ENCODE results near the gene ZFP3. TPM values are rescaled to one million over a fixed set of nuclear protein-coding genes. Genes with fewer than 3 reads are reported as not detected.

The ZFP3 gene
- total and polyA plus RNA-seq, 7 donors = 3.7 to 12.3 (median 7.7) TPM

GRCh38 chr17:5042157-5043022 lies 35.9 kb upstream of the ZFP3 start:
- Histone ChIP-seq H3K27ac (no peak overlapping the region), H3K4me3 (no peak overlapping the region), H3K27me3 (ENCODE audit: insufficient read depth in 3 of 3, low read length in 2 of 3) (no peaks in the 10 kb centered on the region), H3K4me1 (no peaks in the 10 kb centered on the region), H3K36me3 (ENCODE audit: insufficient read depth in 1 of 2, low read depth in 1 of 2) (no peaks in the 10 kb centered on the region), H3K9me3 (no peaks in the 10 kb centered on the region)
- ATAC-seq (no peak), DNase-seq (no peak)
- intact Hi-C loops (cut with DNase I) = no loop called here
- TF ChIP-seq, protein P1, sequence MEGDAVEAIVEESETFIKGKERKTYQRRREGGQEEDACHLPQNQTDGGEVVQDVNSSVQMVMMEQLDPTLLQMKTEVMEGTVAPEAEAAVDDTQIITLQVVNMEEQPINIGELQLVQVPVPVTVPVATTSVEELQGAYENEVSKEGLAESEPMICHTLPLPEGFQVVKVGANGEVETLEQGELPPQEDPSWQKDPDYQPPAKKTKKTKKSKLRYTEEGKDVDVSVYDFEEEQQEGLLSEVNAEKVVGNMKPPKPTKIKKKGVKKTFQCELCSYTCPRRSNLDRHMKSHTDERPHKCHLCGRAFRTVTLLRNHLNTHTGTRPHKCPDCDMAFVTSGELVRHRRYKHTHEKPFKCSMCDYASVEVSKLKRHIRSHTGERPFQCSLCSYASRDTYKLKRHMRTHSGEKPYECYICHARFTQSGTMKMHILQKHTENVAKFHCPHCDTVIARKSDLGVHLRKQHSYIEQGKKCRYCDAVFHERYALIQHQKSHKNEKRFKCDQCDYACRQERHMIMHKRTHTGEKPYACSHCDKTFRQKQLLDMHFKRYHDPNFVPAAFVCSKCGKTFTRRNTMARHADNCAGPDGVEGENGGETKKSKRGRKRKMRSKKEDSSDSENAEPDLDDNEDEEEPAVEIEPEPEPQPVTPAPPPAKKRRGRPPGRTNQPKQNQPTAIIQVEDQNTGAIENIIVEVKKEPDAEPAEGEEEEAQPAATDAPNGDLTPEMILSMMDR (IDR thresholded peaks at IDR 0.05) = no peak
- WGBS, 3 donors = 86 to 87% (median 86%) methylated on average over 15 of the region's 15 CpGs

DNA sequence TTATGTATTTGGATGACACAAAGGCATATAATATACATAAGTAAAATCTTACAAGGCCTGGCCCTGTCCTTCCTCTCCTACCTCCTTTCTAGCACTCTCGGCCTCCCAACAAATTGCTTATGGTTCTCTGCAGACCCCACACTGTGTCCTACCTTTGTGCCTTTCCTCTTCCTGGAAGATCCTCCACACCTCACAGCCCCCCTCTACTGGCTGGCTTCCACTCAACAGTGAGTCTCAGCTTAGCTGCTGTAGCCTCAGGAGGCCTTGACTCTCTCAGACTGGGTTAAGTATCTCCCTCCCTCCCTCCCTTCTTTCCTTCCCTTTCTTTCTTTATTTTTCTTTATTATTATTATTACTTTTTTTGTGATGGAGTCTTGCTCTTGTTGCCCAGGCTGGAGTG lies 34.7 kb upstream of the ZFP3 start:
- Histone ChIP-seq H3K4me3 (no peak overlapping the region), H3K27ac (no peak overlapping the region), H3K36me3 (ENCODE audit: insufficient read depth in 1 of 2, low read depth in 1 of 2) (no peaks in the 10 kb centered on the region), H3K9me3 (no peaks in the 10 kb centered on the region), H3K4me1 (no peaks in the 10 kb centered on the region), H3K27me3 (ENCODE audit: insufficient read depth in 3 of 3, low read length in 2 of 3) (no peaks in the 10 kb centered on the region)
- intact Hi-C loops (cut with DNase I) = no loop called here
- TF ChIP-seq, protein P1 (IDR thresholded peaks at IDR 0.05) = no peak
- 89 to 100% (median 98%) methylated on average over 1 of the region's 1 CpG for whole genome bisulfite sequencing, 3 donors
- no peak for DNase-seq
- no peak for ATAC-seq

GRCh38 chr17:5044630-5045029 lies 33.6 kb upstream of the ZFP3 start:
- H3K4me3 ChIP-seq = no peak overlapping the region
- TF ChIP-seq, protein P1 (IDR thresholded peaks at IDR 0.05) = no peak

GRCh38 chr17:5045496-5045895 lies 32.8 kb upstream of the ZFP3 start:
- Histone ChIP-seq H3K36me3 (ENCODE audit: insufficient read depth in 1 of 2, low read depth in 1 of 2) (no peaks in the 10 kb centered on the region), H3K27ac (no peak overlapping the region), H3K4me3 (no peak overlapping the region), H3K27me3 (ENCODE audit: insufficient read depth in 3 of 3, low read length in 2 of 3) (no peaks in the 10 kb centered on the region), H3K4me1 (no peaks in the 10 kb centered on the region), H3K9me3 (no peaks in the 10 kb centered on the region)
- intact Hi-C loops (cut with DNase I) = no loop called here
- 91 to 97% (median 93%) methylated on average over 6 of the region's 6 CpGs for WGBS, 3 donors
- TF ChIP-seq, protein P1 (IDR thresholded peaks at IDR 0.05) = no peak
- no peak for DNase-seq
- no peak for ATAC-seq

More at GRCh38 chr17:5044630-5045029, 33.6 kb upstream of the ZFP3 start:
- WGBS, 3 donors = 89 to 95% (median 91%) methylated on average over 5 of the region's 5 CpGs
- no peaks in the 10 kb centered on the region for H3K27me3 ChIP-seq (ENCODE audit: insufficient read depth in 3 of 3, low read length in 2 of 3)
- no peaks in the 10 kb centered on the region for H3K9me3 ChIP-seq
- no peaks in the 10 kb centered on the region for H3K36me3 ChIP-seq (ENCODE audit: insufficient read depth in 1 of 2, low read depth in 1 of 2)
- H3K27ac ChIP-seq = no peak overlapping the region
- H3K4me1 ChIP-seq = no peaks in the 10 kb centered on the region
- no peak for ATAC-seq
- intact Hi-C loops (cut with DNase I) = no loop called here
- DNase-seq = no peak

Data from psoas muscle (tissue), 8 donors.